Brain microvascular endothelial cell (primary cell): Measurements from ENCODE around the gene DYNC1H1.

ENCODE experiments used
- DNase-seq: peaks from one replicate; pipeline ENCODE4 v3.0.0-alpha.2; 2020
- H3K27ac ChIP-seq: fragments of 250-450 bp; sonication (Bioruptor Pico); 2 replicates; pipeline ENCODE4 v1.5.1; 2020; ENCODE audit warnings: mild to moderate bottlenecking, moderate library complexity
- H3K27me3 ChIP-seq: fragments of 250-450 bp; sonication (Bioruptor Pico); replicated peaks from 2 replicates; pipeline ENCODE4 v1.5.1; 2020; ENCODE audit warnings: mild to moderate bottlenecking
- H3K36me3 ChIP-seq: fragments of 250-450 bp; sonication (Bioruptor Pico); replicated peaks from 2 replicates; pipeline ENCODE4 v1.5.1; 2020; ENCODE audit warnings: mild to moderate bottlenecking
- H3K4me3 ChIP-seq: 2 replicates; pipeline ENCODE4 v1.5.1; 2011; ENCODE audit warnings: low read depth, mild to moderate bottlenecking, control low read depth, low read length, moderate library complexity
- CTCF ChIP-seq: IDR thresholded peaks from 2 replicates; pipeline ENCODE4 v1.5.1; 2011; ENCODE audit warnings: low read depth, mild to moderate bottlenecking, moderate library complexity, low read length, control low read depth, inconsistent platforms; ENCODE audit errors: missing control alignments
- in situ Hi-C: cut with HindIII; loops from 2 replicates; pipeline ENCODE4 v1.10.0; 2017; ENCODE audit warnings: low sequenced_read_pairs, low pct_ligation_motif_present

Gene DYNC1H1

DNA sequence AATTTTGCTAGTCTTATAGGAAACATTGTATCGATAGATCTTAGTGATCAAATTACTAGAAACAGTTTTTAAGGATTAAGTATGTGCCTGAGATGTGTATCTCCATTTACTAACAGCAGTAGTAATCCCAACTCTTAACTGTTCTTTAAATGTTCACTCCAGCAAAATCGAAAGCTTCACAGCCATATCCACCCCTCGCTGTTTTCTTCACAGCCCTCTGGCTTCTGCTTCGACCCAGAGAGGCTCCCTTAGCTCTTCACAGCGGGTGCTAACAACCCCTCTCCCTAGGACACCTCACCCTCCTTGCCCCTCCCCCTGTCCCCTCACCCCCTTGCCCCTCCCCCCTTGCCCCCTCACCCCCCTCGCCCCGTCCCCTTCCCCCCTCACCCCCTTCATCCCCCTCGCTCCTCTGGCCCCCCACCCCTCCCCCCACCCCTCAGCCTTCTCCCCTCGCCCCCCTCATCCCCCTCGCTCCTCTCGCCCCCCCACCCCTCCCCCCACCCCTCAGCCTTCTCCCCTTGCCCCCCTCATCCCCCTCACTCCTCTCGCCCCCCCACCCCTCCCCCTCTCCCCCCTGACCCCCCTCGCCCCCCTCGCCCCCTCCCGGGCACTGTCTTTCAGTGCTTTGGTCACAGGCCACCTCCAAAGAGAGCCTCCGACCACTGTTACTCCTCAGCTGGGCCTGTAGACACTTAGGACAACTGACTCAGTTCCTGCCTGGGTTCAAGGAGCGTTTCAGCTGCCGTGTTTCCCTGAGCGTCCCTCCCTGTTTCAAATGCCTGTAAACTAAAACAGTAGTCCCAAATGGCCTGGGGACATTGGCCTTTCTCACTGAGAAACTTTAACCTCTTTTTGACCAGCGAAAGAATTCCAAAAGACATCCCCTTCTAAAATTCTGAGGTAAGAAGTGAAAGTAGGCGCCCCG, 46.0 kb upstream of the DYNC1H1 start:
- Histone ChIP-seq H3K27me3 (no peaks in the 10 kb centered on the region), H3K27ac (no peak overlapping the region), H3K36me3 (peaks cover 3% of the 10 kb centered on the region), H3K4me3 (no peak overlapping the region)
- no peak for TF ChIP-seq CTCF
- in situ Hi-C loops, result no loop called here
- no peak for DNase-seq

GRCh38 chr14:101920271-101920670, 44.1 kb upstream of the DYNC1H1 start:
- H3K27ac ChIP-seq, result no peak overlapping the region
- H3K27me3 ChIP-seq, result no peaks in the 10 kb centered on the region
- no peak for TF ChIP-seq CTCF
- no peak for DNase-seq
- peaks cover 2% of the 10 kb centered on the region for H3K36me3 ChIP-seq
- no peak overlapping the region for H3K4me3 ChIP-seq
- in situ Hi-C loops, result no loop called here

GRCh38 chr14:101922866-101923265, 41.5 kb upstream of the DYNC1H1 start:
- DNase-seq, result no peak
- H3K4me3 ChIP-seq, result no peak overlapping the region
- in situ Hi-C loops, result no loop called here
- H3K36me3 ChIP-seq, result peaks cover 2% of the 10 kb centered on the region
- no peak overlapping the region for H3K27ac ChIP-seq
- no peak for TF ChIP-seq CTCF
- H3K27me3 ChIP-seq, result no peaks in the 10 kb centered on the region

GRCh38 chr14:101925152-101925551, 39.2 kb upstream of the DYNC1H1 start:
- Histone ChIP-seq H3K27me3 (no peaks in the 10 kb centered on the region), H3K36me3 (peaks cover 2% of the 10 kb centered on the region), H3K27ac (no peak overlapping the region), H3K4me3 (no peak overlapping the region)
- no peak for DNase-seq
- in situ Hi-C loops, result no loop called here
- no peak for TF ChIP-seq CTCF

- in situ Hi-C loops, result no loop called here
- H3K36me3 ChIP-seq, result peaks cover 2% of the 10 kb centered on the region
- no peak for DNase-seq
- H3K27me3 ChIP-seq, result no peaks in the 10 kb centered on the region
- no peak overlapping the region for H3K4me3 ChIP-seq
- TF ChIP-seq CTCF, result no peak
- H3K27ac ChIP-seq, result no peak overlapping the region
These were observed 38.3 kb upstream of the DYNC1H1 start for GRCh38 chr14:101926085-101926484.
